Nasal cavity respiratory epithelium epithelial cell of viscerocranial mucosa (primary cell): ENCODE measurements around the gene OSBPL1A. TPM values are rescaled to one million over a fixed set of nuclear protein-coding genes. Genes with fewer than 3 reads are reported as not detected.

Experiments used
- total RNA-seq: library from RNA; depleted of rRNA; stranded (reverse); fragments of >200 nt; gene quantifications from 2 replicates; pipeline ENCODE4 v1.2.3, GENCODE V29; 2014

Gene OSBPL1A
- 28.4 and 42.9 TPM in 2 replicates for total RNA-seq

GRCh38 chr18:24397694-24398368 lies at the start of gene OSBPL1A:
Gene OSBPL1A, minus strand, starts transcription at chr18:24397824. Its CDS starts 20,291 bp downstream, at chr18:24377533.

DNA sequence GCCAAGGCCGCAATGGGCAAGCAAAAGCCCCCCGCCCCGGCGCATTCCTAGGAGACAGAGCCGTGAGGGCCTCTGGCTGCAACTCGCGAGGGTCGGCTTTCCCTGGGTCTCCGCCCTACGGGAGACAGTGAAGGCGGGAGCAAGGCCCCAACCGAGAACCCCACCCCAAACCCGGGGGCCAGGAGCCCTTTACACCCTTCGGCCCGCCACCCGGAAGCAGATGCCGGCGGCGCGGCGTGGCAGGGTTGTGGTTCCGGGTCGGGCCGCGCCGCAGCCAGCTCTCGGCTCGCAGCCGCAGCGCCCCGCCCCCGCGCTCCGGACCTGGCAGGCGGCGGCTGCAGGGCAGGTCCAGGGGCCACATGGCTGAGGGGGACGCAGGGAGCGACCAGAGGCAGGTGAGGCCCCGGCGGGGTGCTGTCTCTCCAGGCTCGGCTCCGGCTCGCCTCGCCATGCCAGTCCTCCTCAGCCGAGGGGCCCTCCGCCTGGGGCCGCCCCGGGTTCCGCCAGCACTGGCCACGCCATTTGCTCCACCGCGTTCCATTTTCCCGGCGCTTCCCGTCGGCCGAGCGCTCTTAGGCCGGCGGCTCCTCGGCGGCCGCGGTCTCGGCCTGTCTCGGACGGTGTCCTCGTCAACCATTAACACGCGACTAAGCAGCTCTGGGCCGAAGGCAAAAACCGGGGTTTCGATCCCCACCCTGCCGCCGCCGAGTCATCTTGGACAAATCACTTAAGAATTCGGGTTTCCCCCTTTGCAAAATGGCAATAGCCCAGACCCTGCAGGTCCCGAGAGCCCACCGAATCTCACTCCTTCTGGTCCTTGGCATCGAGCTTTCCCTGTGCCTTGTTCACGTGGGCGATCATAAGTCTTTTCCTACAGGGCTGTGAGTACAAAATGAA lies 29.0 kb upstream of the OSBPL1A start, which contains the start of gene IMPACT:
Gene IMPACT, plus strand, starts transcription at position 273 of the 897 bp plus-strand sequence. Its CDS starts 87 bp downstream, at position 360.

DNA sequence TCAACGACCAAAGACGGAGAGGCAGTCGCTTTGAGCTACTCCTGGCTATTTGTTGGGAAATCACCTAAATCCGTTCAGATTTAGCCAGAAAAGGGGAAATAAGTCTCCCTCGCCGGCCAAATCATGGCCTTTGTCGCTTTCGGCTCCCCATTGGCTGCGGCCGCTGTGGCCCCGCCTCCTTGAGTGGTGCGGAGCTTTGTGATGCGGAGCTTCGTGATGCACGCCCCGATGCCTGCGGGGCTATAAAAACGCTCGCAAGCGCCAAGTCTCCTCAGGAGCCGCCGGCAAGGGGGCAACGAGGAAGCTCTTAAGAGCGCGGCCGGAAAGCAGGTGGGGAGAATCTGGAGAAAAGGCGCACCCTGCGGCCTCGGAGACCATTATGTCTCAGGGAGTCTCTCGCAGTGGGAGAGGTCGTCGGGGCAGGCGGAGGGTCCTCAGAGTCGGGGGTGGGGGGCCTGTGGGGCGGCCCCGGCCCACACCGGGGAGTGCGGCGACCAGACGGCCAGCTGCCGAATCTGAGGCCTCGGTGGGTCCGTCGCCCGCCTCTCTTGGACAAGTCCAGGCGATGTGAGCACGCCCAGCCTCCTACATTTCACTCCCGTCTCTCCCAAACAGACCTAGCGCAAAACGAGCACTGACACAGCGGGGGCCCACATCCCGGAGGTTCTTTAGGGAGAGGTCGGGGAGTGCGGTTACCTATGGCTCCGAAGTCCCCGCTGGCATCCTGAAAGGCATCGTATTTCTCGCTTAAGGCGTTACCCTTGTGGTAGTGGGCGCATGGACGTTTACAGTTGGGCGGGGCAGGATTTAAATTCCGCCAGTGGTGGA lies 258.6 kb downstream of the OSBPL1A start, which contains the start of gene CABYR:
Gene CABYR, plus strand, starts transcription at position 274 of the 828 bp plus-strand sequence. CDS start 4,053 bp downstream, outside the sequence.

Other genes starting within 250 kb of the OSBPL1A start
- gene IMPACT, start 28.8 kb upstream of the OSBPL1A start, total RNA-seq, result 28.4 and 35.9 TPM in 2 replicates
- 0.21 and 0.34 TPM in 2 replicates for gene HRH4, start 62.8 kb upstream of the OSBPL1A start, total RNA-seq